Muscle layer of colon (tissue), 2 donors: ENCODE data around the gene KHDRBS1.
A peak's percentile ranks its signal among the peaks of the same experiment; 100 is the strongest.

Experiments
- H3K27ac ChIP-seq: one replicate; pipeline ENCODE4 v1.7.0; 2013; ENCODE audit warnings: low read depth, mild to moderate bottlenecking, low read length, moderate library complexity
- H3K27me3 ChIP-seq, 2 donors: one replicate each; pipeline ENCODE4 v1.7.0; 2013; ENCODE audit warnings: low read length in 2 of 2, mild to moderate bottlenecking in 2 of 2; ENCODE audit not compliant: insufficient read depth in 2 of 2, control insufficient read depth in 1 of 2
- H3K36me3 ChIP-seq: one replicate; pipeline ENCODE4 v1.7.0; 2013; ENCODE audit warnings: mild to moderate bottlenecking, low read length; ENCODE audit not compliant: insufficient read depth
- H3K4me1 ChIP-seq: one replicate; pipeline ENCODE4 v1.7.0; 2013; ENCODE audit warnings: mild to moderate bottlenecking, low read length; ENCODE audit not compliant: insufficient read depth
- H3K4me3 ChIP-seq, 2 donors: one replicate each; pipeline ENCODE4 v1.7.0; 2013; ENCODE audit warnings: low read length in 2 of 2, low read depth in 1 of 2, mild to moderate bottlenecking in 1 of 2, moderate library complexity in 1 of 2
- H3K9ac ChIP-seq: one replicate; pipeline ENCODE4 v1.7.0; 2013; ENCODE audit warnings: low read length
- H3K9me3 ChIP-seq: one replicate; pipeline ENCODE4 v1.7.0; 2013; ENCODE audit warnings: mild to moderate bottlenecking, low read length
- donor health status: abdominal sarcoma.
- donor health status: Adenocarcinoma of cecum.

KHDRBS1 gene, protein sequence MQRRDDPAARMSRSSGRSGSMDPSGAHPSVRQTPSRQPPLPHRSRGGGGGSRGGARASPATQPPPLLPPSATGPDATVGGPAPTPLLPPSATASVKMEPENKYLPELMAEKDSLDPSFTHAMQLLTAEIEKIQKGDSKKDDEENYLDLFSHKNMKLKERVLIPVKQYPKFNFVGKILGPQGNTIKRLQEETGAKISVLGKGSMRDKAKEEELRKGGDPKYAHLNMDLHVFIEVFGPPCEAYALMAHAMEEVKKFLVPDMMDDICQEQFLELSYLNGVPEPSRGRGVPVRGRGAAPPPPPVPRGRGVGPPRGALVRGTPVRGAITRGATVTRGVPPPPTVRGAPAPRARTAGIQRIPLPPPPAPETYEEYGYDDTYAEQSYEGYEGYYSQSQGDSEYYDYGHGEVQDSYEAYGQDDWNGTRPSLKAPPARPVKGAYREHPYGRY

GRCh38 chr1:32013386-32014198, at the start of gene KHDRBS1:
TSS of gene KHDRBS1 (plus strand) at chr1:32013868. CDS start at chr1:32013996, 128 bp downstream.
- Histone ChIP-seq H3K9me3 (no peaks in the 10 kb centered on the region), H3K4me3 (peak within 1 kb of the TSS; percentile 92 to 100), H3K27me3 (no peaks in the 10 kb centered on the region), H3K36me3 (peaks cover 4% of the 10 kb centered on the region), H3K27ac (peak within 1 kb of the TSS; percentile 95), H3K9ac (peak within 1 kb of the TSS; percentile 97), H3K4me1 (peaks cover 20% of the 10 kb centered on the region)

- H3K27me3 ChIP-seq = no peaks in the 10 kb centered on the region
- no peaks in the 10 kb centered on the region for H3K4me1 ChIP-seq
- H3K9me3 ChIP-seq = no peaks in the 10 kb centered on the region
- H3K36me3 ChIP-seq = no peaks in the 10 kb centered on the region
- no peak overlapping the region for H3K9ac ChIP-seq
- H3K27ac ChIP-seq = no peak overlapping the region
- no peak overlapping the region for H3K4me3 ChIP-seq
Measured at GRCh38 chr1:31970873-31971272, 42.8 kb upstream of the KHDRBS1 start.

DNA sequence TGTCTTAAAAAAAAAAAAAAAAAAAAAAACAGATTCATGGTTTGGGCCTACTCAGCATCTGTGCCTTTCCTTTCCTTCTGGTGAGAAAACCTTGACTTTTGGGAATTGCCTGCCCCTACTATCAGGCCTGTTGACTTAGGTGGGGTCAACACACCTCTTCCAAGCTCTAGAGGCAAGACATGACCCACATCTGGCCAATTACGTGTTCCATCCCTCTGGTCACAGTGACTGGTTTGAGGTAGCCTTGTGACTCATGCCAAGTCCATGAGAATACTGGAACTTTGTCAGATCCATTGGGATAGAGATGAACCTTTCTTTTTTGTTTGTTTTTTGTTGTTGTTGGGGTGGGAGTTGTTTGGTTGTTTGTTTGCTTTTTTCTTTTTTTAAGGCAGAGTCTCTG, 37.3 kb upstream of the KHDRBS1 start:
- H3K9ac ChIP-seq = no peak overlapping the region

DNA sequence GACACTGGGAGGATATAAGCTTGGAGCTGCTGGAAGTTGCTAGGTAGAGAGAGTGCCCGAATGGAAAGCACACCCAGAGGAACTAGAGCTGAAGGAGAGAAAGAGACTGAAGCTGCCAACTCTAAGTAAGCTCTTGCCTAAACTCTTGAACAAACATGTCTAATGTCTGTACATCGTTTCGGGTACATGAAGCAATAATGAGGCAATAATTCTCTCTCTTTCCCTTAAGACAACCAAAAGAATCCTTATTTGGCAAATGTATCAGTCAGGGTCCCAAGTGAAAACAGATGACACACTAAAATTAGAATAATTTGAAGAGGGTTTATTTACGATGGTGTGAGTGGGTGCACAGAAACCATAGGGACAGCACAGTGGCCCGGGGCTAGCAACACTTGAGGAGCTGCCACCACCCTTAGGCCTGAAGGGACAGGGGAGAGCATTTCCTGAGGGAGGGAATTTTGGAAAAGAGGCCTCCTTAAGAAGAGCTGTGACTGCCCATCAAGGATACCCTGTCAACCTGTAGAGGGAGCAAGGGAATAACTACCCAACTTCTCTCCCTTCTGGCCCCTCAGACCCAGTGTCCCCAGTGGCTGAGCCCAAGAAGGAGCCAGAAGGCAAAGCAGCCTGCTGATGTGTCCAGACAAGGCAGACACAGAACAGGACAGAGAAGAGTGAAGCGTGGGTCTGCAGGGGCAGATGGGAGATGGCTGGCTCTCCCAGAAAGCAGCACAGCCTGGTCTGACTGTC, 36.1 kb upstream of the KHDRBS1 start:
- Histone ChIP-seq H3K27ac (no peak overlapping the region), H3K9ac (no peak overlapping the region), H3K36me3 (no peaks in the 10 kb centered on the region), H3K4me3 (no peak overlapping the region), H3K27me3 (no peaks in the 10 kb centered on the region), H3K9me3 (no peaks in the 10 kb centered on the region), H3K4me1 (no peaks in the 10 kb centered on the region)

More for the DNA sequence above, 37.3 kb upstream of the KHDRBS1 start:
- Histone ChIP-seq H3K4me3 (no peak overlapping the region), H3K4me1 (no peaks in the 10 kb centered on the region), H3K27me3 (no peaks in the 10 kb centered on the region), H3K36me3 (no peaks in the 10 kb centered on the region), H3K27ac (no peak overlapping the region), H3K9me3 (no peaks in the 10 kb centered on the region)

- Histone ChIP-seq H3K4me3 (no peak overlapping the region), H3K36me3 (no peaks in the 10 kb centered on the region), H3K9ac (no peak overlapping the region), H3K27me3 (no peaks in the 10 kb centered on the region), H3K27ac (no peak overlapping the region), H3K9me3 (no peaks in the 10 kb centered on the region), H3K4me1 (no peaks in the 10 kb centered on the region)
Measured at GRCh38 chr1:31978843-31979400, 34.7 kb upstream of the KHDRBS1 start.

DNA sequence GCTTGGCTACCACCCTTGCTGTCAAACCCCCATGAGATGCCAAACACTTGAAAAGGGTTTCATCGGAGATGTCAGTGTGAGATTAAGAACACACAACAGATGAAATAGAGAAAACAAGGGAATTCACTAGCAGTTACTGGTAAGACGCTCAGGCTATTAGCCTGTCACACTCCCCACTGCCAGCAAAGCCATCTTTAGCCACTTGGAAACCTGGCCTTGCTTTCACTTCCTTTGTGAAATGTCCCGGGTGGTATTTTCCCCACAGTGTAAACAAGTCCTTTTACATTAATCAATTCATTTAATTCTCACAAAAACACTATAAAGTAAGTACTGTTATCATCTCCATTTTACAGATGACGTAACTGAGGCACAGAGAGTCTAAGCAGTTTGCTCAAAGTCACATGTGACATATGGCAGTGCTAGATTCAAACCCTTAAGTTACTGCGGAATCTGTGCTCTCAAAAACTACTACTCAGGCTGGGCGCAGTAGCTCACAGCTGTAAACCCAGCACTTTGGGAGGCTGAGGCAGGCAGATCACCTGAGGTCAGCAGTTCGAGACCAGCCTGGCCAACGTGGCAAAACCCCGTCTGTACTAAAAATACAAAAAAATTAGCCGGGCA, 32.7 kb upstream of the KHDRBS1 start:
- H3K36me3 ChIP-seq = no peaks in the 10 kb centered on the region
- H3K4me1 ChIP-seq = peaks cover 11% of the 10 kb centered on the region
- no peaks in the 10 kb centered on the region for H3K9me3 ChIP-seq

GRCh38 chr1:31981456-31981839, 32.2 kb upstream of the KHDRBS1 start:
- peaks cover 11% of the 10 kb centered on the region for H3K4me1 ChIP-seq
- no peaks in the 10 kb centered on the region for H3K9me3 ChIP-seq
- no peak overlapping the region for H3K9ac ChIP-seq
- H3K27ac ChIP-seq = no peak overlapping the region
- H3K4me3 ChIP-seq = no peak overlapping the region
- no peaks in the 10 kb centered on the region for H3K27me3 ChIP-seq
- no peaks in the 10 kb centered on the region for H3K36me3 ChIP-seq

More for the DNA sequence above, 32.7 kb upstream of the KHDRBS1 start:
- H3K4me3 ChIP-seq = no peak overlapping the region
- H3K9ac ChIP-seq = peak overlapping the region; percentile 21
- no peak overlapping the region for H3K27ac ChIP-seq
- no peaks in the 10 kb centered on the region for H3K27me3 ChIP-seq

DNA sequence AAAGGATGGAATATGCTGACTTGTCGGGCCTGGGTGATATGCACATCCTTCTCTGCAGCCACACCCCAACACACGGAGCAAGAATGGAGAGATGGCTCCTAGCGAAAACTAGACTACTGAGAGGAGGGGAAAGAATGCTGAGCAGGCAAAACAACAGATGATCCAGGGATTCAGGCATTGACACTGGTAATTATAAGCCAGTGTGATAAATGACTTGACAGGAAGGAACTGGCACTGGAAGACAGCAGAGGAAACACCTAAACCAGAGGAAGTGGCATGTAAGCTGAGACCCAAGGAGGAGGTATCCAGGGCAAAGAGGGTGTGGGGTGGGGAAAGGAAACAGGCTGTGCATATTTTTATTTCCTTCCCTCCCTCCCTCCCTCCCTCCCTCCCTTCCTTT, 31.7 kb upstream of the KHDRBS1 start:
- Histone ChIP-seq H3K4me1 (peaks cover 11% of the 10 kb centered on the region), H3K27me3 (no peaks in the 10 kb centered on the region), H3K27ac (no peak overlapping the region), H3K4me3 (no peak overlapping the region), H3K36me3 (no peaks in the 10 kb centered on the region), H3K9me3 (no peaks in the 10 kb centered on the region), H3K9ac (no peak overlapping the region)

GRCh38 chr1:31984419-31985347, 29.0 kb upstream of the KHDRBS1 start:
- peak overlapping the region; percentile 74 for H3K27ac ChIP-seq
- H3K9me3 ChIP-seq = no peaks in the 10 kb centered on the region
- H3K4me1 ChIP-seq = peaks cover 11% of the 10 kb centered on the region
- H3K4me3 ChIP-seq = no peak overlapping the region
- H3K36me3 ChIP-seq = no peaks in the 10 kb centered on the region
- H3K9ac ChIP-seq = no peak overlapping the region
- no peaks in the 10 kb centered on the region for H3K27me3 ChIP-seq

- Histone ChIP-seq H3K27ac (peak overlapping the region; percentile 74), H3K9me3 (no peaks in the 10 kb centered on the region)
Measured at GRCh38 chr1:31985430-31985829, 28.2 kb upstream of the KHDRBS1 start.

More at GRCh38 chr1:31985430-31985829, 28.2 kb upstream of the KHDRBS1 start:
- H3K27me3 ChIP-seq = no peaks in the 10 kb centered on the region
- no peaks in the 10 kb centered on the region for H3K36me3 ChIP-seq
- no peak overlapping the region for H3K4me3 ChIP-seq
- H3K9ac ChIP-seq = no peak overlapping the region
- H3K4me1 ChIP-seq = peaks cover 11% of the 10 kb centered on the region
